ENCODE measurements around the gene PERM1.

Gene PERM1

GRCh38 chr1:941015-941587, 40.8 kb downstream of the PERM1 start:
- peaks cover 28% of the 10 kb centered on the region for H3K4me1 ChIP-seq (ENCODE audit: control insufficient read depth, insufficient read depth, low read length, poor library complexity, severe bottlenecking)
- H3K4me3 ChIP-seq (ENCODE audit: insufficient read depth, low read depth, low read length, poor library complexity, severe bottlenecking), result peak overlapping the region; percentile 57
- H3K27me3 ChIP-seq (replicated peaks; ENCODE audit: control insufficient read depth, insufficient read depth, low read length, poor library complexity, severe bottlenecking), result peaks cover 42% of the 10 kb centered on the region
- H3K36me3 ChIP-seq (ENCODE audit: control insufficient read depth, insufficient read depth, low read length), result peaks cover 11% of the 10 kb centered on the region
- no peaks in the 10 kb centered on the region for H3K9me3 ChIP-seq (ENCODE audit: control insufficient read depth, low read length)
- DNase-seq, result no peak
- H3K27ac ChIP-seq (ENCODE audit: insufficient read depth, low read length, poor library complexity, severe bottlenecking), result no peak overlapping the region

GRCh38 chr1:940107-941014, 41.5 kb downstream of the PERM1 start:
- H3K4me1 ChIP-seq (ENCODE audit: control insufficient read depth, insufficient read depth, low read length, poor library complexity, severe bottlenecking), result peaks cover 28% of the 10 kb centered on the region
- H3K36me3 ChIP-seq (ENCODE audit: control insufficient read depth, insufficient read depth, low read length), result peaks cover 3% of the 10 kb centered on the region
- H3K27ac ChIP-seq (ENCODE audit: insufficient read depth, low read length, poor library complexity, severe bottlenecking), result no peak overlapping the region
- H3K27me3 ChIP-seq (replicated peaks; ENCODE audit: control insufficient read depth, insufficient read depth, low read length, poor library complexity, severe bottlenecking), result peaks cover 49% of the 10 kb centered on the region
- peak overlapping the region; percentile 57 for H3K4me3 ChIP-seq (ENCODE audit: insufficient read depth, low read depth, low read length, poor library complexity, severe bottlenecking)
- DNase-seq, result no peak
- no peaks in the 10 kb centered on the region for H3K9me3 ChIP-seq (ENCODE audit: control insufficient read depth, low read length)

- Histone ChIP-seq H3K27ac (ENCODE audit: insufficient read depth, low read length, poor library complexity, severe bottlenecking) (no peak overlapping the region), H3K36me3 (ENCODE audit: control insufficient read depth, insufficient read depth, low read length) (no peaks in the 10 kb centered on the region), H3K4me3 (ENCODE audit: insufficient read depth, low read depth, low read length, poor library complexity, severe bottlenecking) (no peak overlapping the region), H3K27me3 (replicated peaks; ENCODE audit: control insufficient read depth, insufficient read depth, low read length, poor library complexity, severe bottlenecking) (peaks cover 55% of the 10 kb centered on the region), H3K4me1 (ENCODE audit: control insufficient read depth, insufficient read depth, low read length, poor library complexity, severe bottlenecking) (peaks cover 28% of the 10 kb centered on the region), H3K9me3 (ENCODE audit: control insufficient read depth, low read length) (no peaks in the 10 kb centered on the region)
- DNase-seq, result no peak
Observed at GRCh38 chr1:939511-940106, 42.3 kb downstream of the PERM1 start.

GRCh38 chr1:938711-939489, 43.0 kb downstream of the PERM1 start:
- H3K4me1 ChIP-seq (ENCODE audit: control insufficient read depth, insufficient read depth, low read length, poor library complexity, severe bottlenecking), result peaks cover 28% of the 10 kb centered on the region
- no peak for DNase-seq
- no peaks in the 10 kb centered on the region for H3K36me3 ChIP-seq (ENCODE audit: control insufficient read depth, insufficient read depth, low read length)
- H3K9me3 ChIP-seq (ENCODE audit: control insufficient read depth, low read length), result no peaks in the 10 kb centered on the region
- no peak overlapping the region for H3K4me3 ChIP-seq (ENCODE audit: insufficient read depth, low read depth, low read length, poor library complexity, severe bottlenecking)
- no peak overlapping the region for H3K27ac ChIP-seq (ENCODE audit: insufficient read depth, low read length, poor library complexity, severe bottlenecking)
- peaks cover 55% of the 10 kb centered on the region for H3K27me3 ChIP-seq (replicated peaks; ENCODE audit: control insufficient read depth, insufficient read depth, low read length, poor library complexity, severe bottlenecking)

GRCh38 chr1:938088-938683, 43.7 kb downstream of the PERM1 start:
- no peaks in the 10 kb centered on the region for H3K9me3 ChIP-seq (ENCODE audit: control insufficient read depth, low read length)
- peaks cover 58% of the 10 kb centered on the region for H3K27me3 ChIP-seq (replicated peaks; ENCODE audit: control insufficient read depth, insufficient read depth, low read length, poor library complexity, severe bottlenecking)
- peaks cover 28% of the 10 kb centered on the region for H3K4me1 ChIP-seq (ENCODE audit: control insufficient read depth, insufficient read depth, low read length, poor library complexity, severe bottlenecking)
- H3K36me3 ChIP-seq (ENCODE audit: control insufficient read depth, insufficient read depth, low read length), result no peaks in the 10 kb centered on the region
- DNase-seq, result no peak
- no peak overlapping the region for H3K27ac ChIP-seq (ENCODE audit: insufficient read depth, low read length, poor library complexity, severe bottlenecking)
- no peak overlapping the region for H3K4me3 ChIP-seq (ENCODE audit: insufficient read depth, low read depth, low read length, poor library complexity, severe bottlenecking)

GRCh38 chr1:937521-937920, 44.4 kb downstream of the PERM1 start:
- DNase-seq, result no peak
- peaks cover 55% of the 10 kb centered on the region for H3K27me3 ChIP-seq (replicated peaks; ENCODE audit: control insufficient read depth, insufficient read depth, low read length, poor library complexity, severe bottlenecking)
- H3K36me3 ChIP-seq (ENCODE audit: control insufficient read depth, insufficient read depth, low read length), result no peaks in the 10 kb centered on the region
- H3K27ac ChIP-seq (ENCODE audit: insufficient read depth, low read length, poor library complexity, severe bottlenecking), result no peak overlapping the region
- H3K4me1 ChIP-seq (ENCODE audit: control insufficient read depth, insufficient read depth, low read length, poor library complexity, severe bottlenecking), result peaks cover 23% of the 10 kb centered on the region
- H3K4me3 ChIP-seq (ENCODE audit: insufficient read depth, low read depth, low read length, poor library complexity, severe bottlenecking), result no peak overlapping the region
- H3K9me3 ChIP-seq (ENCODE audit: control insufficient read depth, low read length), result no peaks in the 10 kb centered on the region

GRCh38 chr1:936348-937264, 45.3 kb downstream of the PERM1 start:
- no peak for DNase-seq
- Histone ChIP-seq H3K4me3 (ENCODE audit: insufficient read depth, low read depth, low read length, poor library complexity, severe bottlenecking) (no peak overlapping the region), H3K4me1 (ENCODE audit: control insufficient read depth, insufficient read depth, low read length, poor library complexity, severe bottlenecking) (peaks cover 14% of the 10 kb centered on the region), H3K36me3 (ENCODE audit: control insufficient read depth, insufficient read depth, low read length) (no peaks in the 10 kb centered on the region), H3K9me3 (ENCODE audit: control insufficient read depth, low read length) (no peaks in the 10 kb centered on the region), H3K27ac (ENCODE audit: insufficient read depth, low read length, poor library complexity, severe bottlenecking) (no peak overlapping the region), H3K27me3 (replicated peaks; ENCODE audit: control insufficient read depth, insufficient read depth, low read length, poor library complexity, severe bottlenecking) (peaks cover 47% of the 10 kb centered on the region)

- H3K4me3 ChIP-seq (ENCODE audit: insufficient read depth, low read depth, low read length, poor library complexity, severe bottlenecking), result no peak overlapping the region
- peaks cover 6% of the 10 kb centered on the region for H3K4me1 ChIP-seq (ENCODE audit: control insufficient read depth, insufficient read depth, low read length, poor library complexity, severe bottlenecking)
- peaks cover 39% of the 10 kb centered on the region for H3K27me3 ChIP-seq (replicated peaks; ENCODE audit: control insufficient read depth, insufficient read depth, low read length, poor library complexity, severe bottlenecking)
- no peaks in the 10 kb centered on the region for H3K36me3 ChIP-seq (ENCODE audit: control insufficient read depth, insufficient read depth, low read length)
- no peak overlapping the region for H3K27ac ChIP-seq (ENCODE audit: insufficient read depth, low read length, poor library complexity, severe bottlenecking)
- no peak for DNase-seq
- no peaks in the 10 kb centered on the region for H3K9me3 ChIP-seq (ENCODE audit: control insufficient read depth, low read length)
Observed at GRCh38 chr1:935751-936231, 46.1 kb downstream of the PERM1 start.
